MM.1S (cell line): ENCODE results near the gene DOC2A.

Source experiments
- EZH2 ChIP-seq: fragments of 300-600 bp; sonication (generic); optimal IDR thresholded peaks from 2 replicates; pipeline ENCODE3; 2017; ENCODE audit warnings: low read depth, mild to moderate bottlenecking, antibody characterized with exemption, low read length, mixed read lengths
- TF ChIP-seq, protein P1 (sequence below): fragments of 300-600 bp; sonication (generic); IDR thresholded peaks from 2 replicates; pipeline ENCODE4 v1.5.1; 2016; ENCODE audit warnings: antibody characterized with exemption, low read length, mixed read lengths

DNA sequence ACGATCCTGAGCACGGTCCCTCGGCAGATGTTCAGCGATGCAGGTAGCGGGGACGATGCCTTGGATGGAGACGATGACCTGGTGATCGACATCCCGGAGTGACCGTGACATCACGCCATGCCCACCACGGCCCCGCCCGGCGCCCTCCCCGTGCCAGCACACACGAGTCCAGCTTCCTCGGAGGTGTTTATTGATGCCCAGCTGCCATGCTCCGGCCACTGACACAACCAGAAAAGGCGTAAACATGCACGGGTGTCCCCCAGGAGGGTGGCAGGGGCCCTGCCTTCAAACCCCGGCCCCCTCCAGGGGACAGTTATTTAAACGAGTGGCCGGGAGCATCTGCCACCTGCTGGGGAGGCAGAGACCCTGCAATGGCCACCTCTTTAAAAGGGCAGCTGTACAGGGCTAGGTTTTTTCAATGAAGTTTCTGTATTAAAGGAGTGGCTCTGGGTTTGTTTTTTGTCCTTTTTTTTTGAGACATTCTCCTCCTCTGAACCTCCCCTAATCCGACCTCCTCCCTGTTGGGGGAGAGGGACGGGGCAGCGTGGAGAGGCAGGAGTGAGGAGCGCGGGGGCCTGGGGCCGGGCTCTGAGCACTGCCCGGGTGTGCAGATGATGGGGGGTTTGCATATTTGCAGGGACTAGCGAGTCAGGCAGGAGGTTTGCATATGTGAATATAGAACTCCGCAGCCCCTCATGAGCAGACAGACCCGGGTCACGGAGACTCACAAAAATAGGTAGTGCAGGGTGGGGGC, 5.3 kb downstream of the DOC2A start:
- TF ChIP-seq, protein P1, sequence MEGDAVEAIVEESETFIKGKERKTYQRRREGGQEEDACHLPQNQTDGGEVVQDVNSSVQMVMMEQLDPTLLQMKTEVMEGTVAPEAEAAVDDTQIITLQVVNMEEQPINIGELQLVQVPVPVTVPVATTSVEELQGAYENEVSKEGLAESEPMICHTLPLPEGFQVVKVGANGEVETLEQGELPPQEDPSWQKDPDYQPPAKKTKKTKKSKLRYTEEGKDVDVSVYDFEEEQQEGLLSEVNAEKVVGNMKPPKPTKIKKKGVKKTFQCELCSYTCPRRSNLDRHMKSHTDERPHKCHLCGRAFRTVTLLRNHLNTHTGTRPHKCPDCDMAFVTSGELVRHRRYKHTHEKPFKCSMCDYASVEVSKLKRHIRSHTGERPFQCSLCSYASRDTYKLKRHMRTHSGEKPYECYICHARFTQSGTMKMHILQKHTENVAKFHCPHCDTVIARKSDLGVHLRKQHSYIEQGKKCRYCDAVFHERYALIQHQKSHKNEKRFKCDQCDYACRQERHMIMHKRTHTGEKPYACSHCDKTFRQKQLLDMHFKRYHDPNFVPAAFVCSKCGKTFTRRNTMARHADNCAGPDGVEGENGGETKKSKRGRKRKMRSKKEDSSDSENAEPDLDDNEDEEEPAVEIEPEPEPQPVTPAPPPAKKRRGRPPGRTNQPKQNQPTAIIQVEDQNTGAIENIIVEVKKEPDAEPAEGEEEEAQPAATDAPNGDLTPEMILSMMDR, result peak; percentile 76
- TF ChIP-seq EZH2, result no peak
